H1 (cell line): ENCODE results near the gene BBLN. TPM values are rescaled to one million over a fixed set of nuclear protein-coding genes. Genes with fewer than 3 reads are reported as not detected.

Source experiments
- CTCF ChIA-PET: fragments of 300-600 bp; sonication (Branson Sonifier 250); formaldehyde crosslinking; loops from one replicate; lab custom pipeline; 2021; ENCODE audit not compliant: partially characterized antibody; lab: Charles Lee
- POLR2A ChIA-PET: fragments of 300-600 bp; sonication (Branson Sonifier 250); formaldehyde crosslinking; loops from one replicate; lab custom pipeline; 2021; ENCODE audit warnings: inconsistent platforms; ENCODE audit not compliant: partially characterized antibody; lab: Charles Lee
- DNase-seq, 2 experiments: peaks; one replicate each; pipeline versions ENCODE4 v3.0.0 to v3.0.0-alpha.2; 2010 to 2022; ENCODE audit warnings: low spot score in 2 of 2, low read depth in 1 of 2, mixed read lengths in 1 of 2
- FAIRE-seq: peaks from 2 replicates; lab custom pipeline; 2011; peaks lifted over from hg19 to GRCh38; lab: Jason Lieb, UNC
- H2AFZ ChIP-seq: 2 replicates; pipeline ENCODE4 v1.8.1; 2012; ENCODE audit warnings: low read length, inconsistent platforms
- H2AK5ac ChIP-seq: 2 replicates; pipeline ENCODE4 v1.6.1; 2013; ENCODE audit warnings: low read depth, low read length
- H2BK120ac ChIP-seq: replicated peaks from 2 replicates; pipeline ENCODE3; 2013; ENCODE audit warnings: low read depth, low read length, inconsistent platforms
- H2BK12ac ChIP-seq: 2 replicates; pipeline ENCODE4 v1.6.1; 2013; ENCODE audit warnings: low read depth, low read length
- H2BK15ac ChIP-seq: 2 replicates; pipeline ENCODE4 v1.6.1; 2013; ENCODE audit warnings: low read length
- H2BK20ac ChIP-seq: 2 replicates; pipeline ENCODE4 v1.6.1; 2013; ENCODE audit warnings: low read length
- H2BK5ac ChIP-seq: 2 replicates; pipeline ENCODE4 v1.6.1; 2013; ENCODE audit warnings: low read depth, low read length
- H3K14ac ChIP-seq: 2 replicates; pipeline ENCODE4 v1.6.1; 2013; ENCODE audit warnings: inconsistent platforms; ENCODE audit not compliant: insufficient read length
- H3K18ac ChIP-seq: 2 replicates; pipeline ENCODE4 v1.6.1; 2013; ENCODE audit warnings: low read length; ENCODE audit errors: extremely low read depth
- H3K23ac ChIP-seq: 2 replicates; pipeline ENCODE4 v1.6.1; 2013; ENCODE audit warnings: inconsistent platforms; ENCODE audit not compliant: insufficient read length
- H3K23me2 ChIP-seq: 2 replicates; pipeline ENCODE4 v1.6.1; 2013; ENCODE audit warnings: low read depth, low read length
- H3K27ac ChIP-seq: 2 replicates; pipeline ENCODE4 v1.6.1; 2011; ENCODE audit warnings: low read depth, low read length, inconsistent platforms
- H3K27me3 ChIP-seq, 4 experiments: replicated peaks in 1 of 4; 1 replicate in 1 of 4; 2 replicates in 3 of 4; pipeline versions ENCODE4 v1.6.1 to v1.8.1; 2011 to 2013; ENCODE audit warnings: low read length in 3 of 4, mild to moderate bottlenecking in 3 of 4, inconsistent platforms in 2 of 4, mixed read lengths in 2 of 4, moderate library complexity in 1 of 4; ENCODE audit not compliant: control insufficient read depth in 3 of 4, insufficient read depth in 3 of 4; ENCODE audit errors: extremely low read depth in 1 of 4
- H3K36me3 ChIP-seq, 4 experiments: 2 replicates each; pipeline versions ENCODE4 v1.6.1 to v1.8.1; 2011 to 2013; ENCODE audit warnings: mild to moderate bottlenecking in 4 of 4, low read length in 3 of 4, moderate library complexity in 2 of 4, control low read depth in 1 of 4, inconsistent platforms in 1 of 4; ENCODE audit not compliant: insufficient read depth in 4 of 4, control insufficient read depth in 2 of 4
- H3K4ac ChIP-seq: replicated peaks from 2 replicates; pipeline ENCODE3; 2013; ENCODE audit warnings: low read length, low read depth, mixed read lengths, inconsistent platforms; ENCODE audit not compliant: insufficient read length
- H3K4me1 ChIP-seq, 4 experiments: replicated peaks in 1 of 4; 1 replicate in 1 of 4; 2 replicates in 3 of 4; pipeline versions ENCODE4 v1.6.1 to v1.8.1; 2011 to 2013; ENCODE audit warnings: low read length in 3 of 4, inconsistent platforms in 2 of 4, mixed read lengths in 1 of 4; ENCODE audit not compliant: insufficient read depth in 4 of 4, control insufficient read depth in 3 of 4
- H3K4me2 ChIP-seq, 2 experiments: 2 replicates each; pipeline versions ENCODE4 v1.6.1 to v1.8.1; 2011 to 2013; ENCODE audit warnings: low read depth in 2 of 2, low read length in 2 of 2, control low read depth in 1 of 2, inconsistent platforms in 1 of 2, mild to moderate bottlenecking in 1 of 2; ENCODE audit not compliant: insufficient read depth in 1 of 2
- H3K4me3 ChIP-seq, 4 experiments: fragments of 200-600, 300-600 bp in 1 of 4; sonication (generic), shearing (Covaris generic), sonication (Bioruptor Twin) in 1 of 4; 2 replicates each; pipeline versions ENCODE4 v1.5.1 to v1.8.1; 2011 to 2016; ENCODE audit warnings: low read length in 4 of 4, low read depth in 3 of 4, control low read depth in 2 of 4, inconsistent platforms in 2 of 4, mild to moderate bottlenecking in 2 of 4, mixed read lengths in 1 of 4, moderate library complexity in 1 of 4; ENCODE audit not compliant: insufficient read depth in 2 of 4; ENCODE audit errors: extremely low read depth in 1 of 4
- H3K56ac ChIP-seq: replicated peaks from 2 replicates; pipeline ENCODE3; 2013; ENCODE audit warnings: low read depth, mild to moderate bottlenecking, mixed read lengths, low read length, inconsistent platforms; ENCODE audit not compliant: insufficient read length
- H3K79me1 ChIP-seq: 2 replicates; pipeline ENCODE4 v1.6.1; 2013; ENCODE audit warnings: low read depth, low read length, control low read depth
- H3K79me2 ChIP-seq, 2 experiments: 2 replicates each; pipeline versions ENCODE4 v1.6.1 to v1.8.1; 2012 to 2013; ENCODE audit warnings: low read length in 2 of 2, mild to moderate bottlenecking in 2 of 2, inconsistent platforms in 1 of 2; ENCODE audit not compliant: insufficient read depth in 2 of 2, control insufficient read depth in 1 of 2
- H3K9ac ChIP-seq, 4 experiments: replicated peaks in 1 of 4; 1 replicate in 1 of 4; 2 replicates in 3 of 4; pipeline versions ENCODE4 v1.6.1 to v1.8.1; 2011 to 2013; ENCODE audit warnings: low read depth in 3 of 4, low read length in 3 of 4, control low read depth in 2 of 4, mild to moderate bottlenecking in 2 of 4, moderate library complexity in 2 of 4, inconsistent platforms in 1 of 4; ENCODE audit errors: extremely low read depth in 1 of 4
- H3K9me3 ChIP-seq, 2 experiments: 2 replicates each; pipeline versions ENCODE4 v1.6.1 to v1.8.1; 2012 to 2013; ENCODE audit warnings: mild to moderate bottlenecking in 2 of 2, moderate library complexity in 2 of 2, control low read depth in 1 of 2, inconsistent platforms in 1 of 2, low read depth in 1 of 2, low read length in 1 of 2, mixed read lengths in 1 of 2; ENCODE audit not compliant: insufficient read depth in 2 of 2
- H4K20me1 ChIP-seq, 2 experiments: replicated peaks in 1 of 2; 2 replicates each; pipeline versions ENCODE3 to v1.8.1; 2011 to 2013; ENCODE audit warnings: inconsistent platforms in 2 of 2, low read length in 2 of 2, mild to moderate bottlenecking in 1 of 2; ENCODE audit not compliant: insufficient read depth in 2 of 2, control insufficient read depth in 1 of 2
- H4K5ac ChIP-seq: 2 replicates; pipeline ENCODE4 v1.6.1; 2013; ENCODE audit warnings: low read length, low read depth, mixed read lengths, inconsistent platforms; ENCODE audit not compliant: insufficient read length
- H4K8ac ChIP-seq: 2 replicates; pipeline ENCODE4 v1.8.0; 2013; ENCODE audit warnings: mild to moderate bottlenecking, moderate library complexity, low read length, inconsistent platforms; ENCODE audit not compliant: insufficient read depth; ENCODE audit errors: extremely low read depth
- H4K91ac ChIP-seq: replicated peaks from 2 replicates; pipeline ENCODE3; 2013; ENCODE audit warnings: low read length, mixed read lengths, inconsistent platforms; ENCODE audit not compliant: insufficient read length
- CTBP2 ChIP-seq: IDR thresholded peaks from 2 replicates; pipeline ENCODE4 v1.7.0; 2011; ENCODE audit warnings: borderline replicate concordance, mild to moderate bottlenecking, moderate library complexity, mixed read lengths, low read length; ENCODE audit not compliant: insufficient read depth, insufficient read length
- CTCF ChIP-seq, 3 experiments: IDR thresholded peaks; 1 replicate in 2 of 3; 2 replicates in 1 of 3; pipeline versions ENCODE4 v1.5.1 to v1.6.1; 2011; ENCODE audit warnings: low read length in 3 of 3, mild to moderate bottlenecking in 3 of 3, inconsistent platforms in 2 of 3, low read depth in 1 of 3, moderate library complexity in 1 of 3; ENCODE audit not compliant: insufficient read depth in 1 of 3; ENCODE audit errors: control extremely low read depth in 1 of 3
- EP300 ChIP-seq, 2 experiments: IDR thresholded peaks; 1 replicate in 1 of 2; 2 replicates in 1 of 2; pipeline ENCODE4 v1.6.1; 2011 to 2012; ENCODE audit warnings: low read depth in 2 of 2, low read length in 2 of 2, mild to moderate bottlenecking in 2 of 2, borderline replicate concordance in 1 of 2, inconsistent platforms in 1 of 2, moderate library complexity in 1 of 2
- JUN ChIP-seq: IDR thresholded peaks from 2 replicates; pipeline ENCODE4 v1.6.1; 2011; ENCODE audit warnings: low read depth, mild to moderate bottlenecking, improper control_type of control experiment, low read length
- RAD21 ChIP-seq, 2 experiments: IDR thresholded peaks in 1 of 2; conservative IDR thresholded peaks in 1 of 2; 2 replicates each; pipeline ENCODE4 v1.6.1; 2011; ENCODE audit warnings: low read depth in 2 of 2, low read length in 2 of 2, improper control_type of control experiment in 1 of 2, inconsistent platforms in 1 of 2, mild to moderate bottlenecking in 1 of 2, moderate library complexity in 1 of 2
- SP1 ChIP-seq: IDR thresholded peaks from 2 replicates; pipeline ENCODE4 v1.6.1; 2011; ENCODE audit warnings: low read depth, low read length
- TAF7 ChIP-seq: optimal IDR thresholded peaks from 2 replicates; pipeline ENCODE3; 2011; ENCODE audit warnings: low read depth, mild to moderate bottlenecking, inconsistent platforms, low read length, moderate library complexity, borderline replicate concordance
- YY1 ChIP-seq: IDR thresholded peaks from 2 replicates; pipeline ENCODE4 v1.6.1; 2011; ENCODE audit warnings: low read depth, mild to moderate bottlenecking, low read length
- WGBS, 2 experiments: shearing (Covaris generic) in 1 of 2; methylation state at CpG; one replicate each; pipeline versions ENCODE4 v1.1.6 to v1.1.7; 2013 to 2015; ENCODE audit warnings: low lambda C conversion rate in 2 of 2, mixed read lengths in 2 of 2, inconsistent platforms in 1 of 2, low coverage in 1 of 2, missing lambda C conversion rate in 1 of 2; ENCODE audit not compliant: insufficient replicate concordance in 2 of 2, insufficient coverage in 1 of 2, insufficient read length in 1 of 2; ENCODE audit errors: extremely low coverage in 1 of 2, missing lambda C conversion rate in 1 of 2; 5-methylcytosine and 5-hydroxymethylcytosine counted together
- polyA plus RNA-seq, 7 experiments: library from polyadenylated mRNA; depleted of rRNA in 3 of 7; stranded (reverse) in 5 of 7; unstranded in 2 of 7; fragments of >200 nt in 5 of 7; fragments of 200-250 nt in 2 of 7; gene quantifications; 1 replicate in 5 of 7; 2 replicates in 1 of 7; 4 replicates in 1 of 7; pipeline versions ENCODE4 v1.2.1 to v1.2.3, GENCODE V29; 2011 to 2013; ENCODE audit warnings: missing spikeins in 2 of 7, mixed read lengths in 2 of 7
- total RNA-seq: library from RNA; stranded (reverse); fragmentation: NEBNext Ultra II Directional; extraction: Animal tissue kit (Norgen Biotek cat#: 25700); gene quantifications from 2 replicates; pipeline ENCODE4 v1.2.1, GENCODE V29; 2021

BBLN gene
- total and polyA plus RNA-seq, 2 of the 8 experiments (the other 6 are each of a cell fraction or from before 2014, with no cell fraction given): 63.1 to 164 TPM

- H3K4me3 ChIP-seq: no peak overlapping the region
- TF ChIP-seq CTCF (IDR thresholded peaks at IDR 0.05; ENCODE audit: control extremely low read depth in 1 of 3, insufficient read depth in 1 of 3, low read depth in 1 of 3, low read length in 3 of 3) (peak in 1 of 3 experiments; percentile 8; a peak in 1 of 4 replicates), CTBP2 (no peak), SP1 (no peak), JUN (no peak), TAF7 (no peak), RAD21 (IDR thresholded peaks at IDR 0.05 in 1 of 2, conservative IDR thresholded peaks at IDR 0.05 in 1 of 2; ENCODE audit: low read depth in 2 of 2, low read length in 2 of 2) (peak; percentile 17 to 28; a peak in 1 of 4 replicates), EP300 (IDR thresholded peaks at IDR 0.05; ENCODE audit: borderline replicate concordance in 1 of 2, low read depth in 2 of 2, low read length in 2 of 2) (no peak), YY1 (no peak)
- POLR2A ChIA-PET: interaction anchor here (0.6 to 1.1 kb wide), 3 partner anchors 15 to 45 kb away, joined by 3 to 4 read pairs (median 3); no protein-coding TSS in a partner anchor
- H3K79me1 ChIP-seq: no peaks in the 10 kb centered on the region
- no peak overlapping the region for H2BK120ac ChIP-seq
- no peak overlapping the region for H3K56ac ChIP-seq
- no peaks in the 10 kb centered on the region for H3K9me3 ChIP-seq
- H4K91ac ChIP-seq: no peak overlapping the region
- WGBS, 2 experiments: 94% methylated on average over 8 of the region's 8 CpGs; no CpG with 5 or more reads in 1 of the 2 experiments
- no peaks in the 10 kb centered on the region for H4K20me1 ChIP-seq
- no peak overlapping the region for H3K4me2 ChIP-seq
- H3K4ac ChIP-seq: no peak overlapping the region
- DNase-seq (no peak), FAIRE-seq (no peak)
- no peak overlapping the region for H3K18ac ChIP-seq
- H3K9ac ChIP-seq: no peak overlapping the region
- no peak overlapping the region for H2BK12ac ChIP-seq
- no peak overlapping the region for H3K27ac ChIP-seq
- H3K23me2 ChIP-seq: no peaks in the 10 kb centered on the region
- H3K27me3 ChIP-seq: no peaks in the 10 kb centered on the region
- no peak overlapping the region for H4K5ac ChIP-seq
- H3K23ac ChIP-seq: no peak overlapping the region
- CTCF ChIA-PET: interaction anchor here (0.7 to 2.8 kb wide), 5 partner anchors 8 to 929 kb away, joined by 3 to 15 read pairs (median 3); no protein-coding TSS in a partner anchor
- peak overlapping the region; percentile 73; the same call in 1 of the 2 replicates for H4K8ac ChIP-seq
- no peak overlapping the region for H2AFZ ChIP-seq
- no peak overlapping the region for H2BK15ac ChIP-seq
- H3K79me2 ChIP-seq: no peaks in the 10 kb centered on the region
- no peak overlapping the region for H2BK5ac ChIP-seq
- no peaks in the 10 kb centered on the region for H3K36me3 ChIP-seq
- H3K14ac ChIP-seq: no peak overlapping the region
- H2AK5ac ChIP-seq: no peak overlapping the region
- H2BK20ac ChIP-seq: no peak overlapping the region
- H3K4me1 ChIP-seq: no peaks in the 10 kb centered on the region
Measured at GRCh38 chr9:128143525-128144238, 16.4 kb upstream of the BBLN start.
